HG03457 (cell line): ENCODE data around the gene PCP4L1.
"Not testable (repeated sequence)": the region's sequence is repeated elsewhere in the genome, so short reads cannot be mapped to it uniquely, and the experiment has no call there.

Experiments
- ATAC-seq: cut with Tn5 transposase; IDR thresholded peaks from one replicate; pipeline ENCODE4 v1.9.1; 2021; ENCODE audit warnings: moderate number of reproducible peaks; ENCODE audit not compliant: unreplicated experiment

Gene PCP4L1

GRCh38 chr1:161258439-161259344 lies at the start of gene PCP4L1:
PCP4L1 (plus strand) TSS chr1:161258745; CDS start chr1:161258975, 230 bp downstream.
- ATAC-seq: no peak

- ATAC-seq: no peak
Observed at GRCh38 chr1:161209790-161210409, 48.6 kb upstream of the PCP4L1 start.

DNA sequence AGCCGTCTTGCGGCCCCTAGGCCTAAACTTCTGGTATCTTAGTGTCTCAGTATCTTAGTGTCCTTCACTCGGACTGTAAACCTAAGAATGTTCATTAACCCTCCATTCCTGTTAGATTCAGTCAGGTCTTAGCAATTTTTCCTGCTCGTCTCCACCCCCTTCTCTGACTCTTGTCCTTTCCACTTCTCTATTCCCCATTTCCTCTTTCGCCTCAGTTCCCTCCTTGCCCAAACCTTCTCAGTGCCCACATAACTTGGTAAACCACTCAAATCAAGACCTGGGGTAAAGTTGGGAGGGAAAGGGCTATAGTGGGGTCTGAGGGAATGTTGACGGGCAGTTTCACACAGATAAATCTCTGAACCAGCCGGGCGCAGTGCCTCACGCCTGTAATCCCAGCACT lies 44.2 kb upstream of the PCP4L1 start:
- ATAC-seq: no peak

GRCh38 chr1:161215076-161215475 lies 43.5 kb upstream of the PCP4L1 start, which contains the start of gene FCER1G:
FCER1G (plus strand) TSS chr1:161215295; CDS start chr1:161215322, 27 bp downstream.
- ATAC-seq: no peak

DNA sequence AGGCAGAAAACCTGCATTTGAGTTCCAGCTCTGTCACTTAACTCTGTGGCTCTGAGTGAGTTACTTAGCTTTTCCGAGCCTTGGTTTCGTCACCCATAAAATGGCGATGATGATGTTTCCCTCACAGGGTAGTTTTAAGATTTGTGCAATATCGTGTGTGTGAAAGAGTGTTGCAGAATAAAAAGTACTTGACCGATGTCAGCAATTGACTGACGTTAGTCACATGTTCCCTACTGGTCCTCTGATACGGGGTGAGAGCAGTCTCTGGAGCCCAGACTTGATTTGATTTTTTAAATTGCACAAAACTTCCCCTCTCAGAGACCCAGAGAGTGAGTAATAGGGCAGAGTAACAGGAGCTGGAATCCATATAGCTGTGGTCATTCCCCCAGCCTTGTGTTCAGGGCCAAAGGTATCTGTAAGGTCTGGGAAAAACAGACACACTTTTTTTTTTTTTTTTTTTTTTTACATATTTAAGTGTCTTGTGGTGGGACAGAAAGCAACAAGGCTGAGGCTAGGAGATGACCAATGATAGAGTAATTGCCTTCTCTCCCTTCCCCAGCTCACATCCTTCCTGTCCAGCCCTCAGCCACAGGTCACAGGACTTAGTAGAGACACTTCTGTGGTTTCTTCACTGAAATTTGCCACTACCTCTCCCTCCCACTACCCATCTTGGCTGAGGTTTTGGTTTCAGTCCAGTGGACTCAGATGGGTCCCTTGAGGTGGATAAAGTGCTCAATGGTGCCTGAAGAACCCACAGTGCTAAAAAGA lies 41.4 kb upstream of the PCP4L1 start:
- ATAC-seq: peak; percentile 75

DNA sequence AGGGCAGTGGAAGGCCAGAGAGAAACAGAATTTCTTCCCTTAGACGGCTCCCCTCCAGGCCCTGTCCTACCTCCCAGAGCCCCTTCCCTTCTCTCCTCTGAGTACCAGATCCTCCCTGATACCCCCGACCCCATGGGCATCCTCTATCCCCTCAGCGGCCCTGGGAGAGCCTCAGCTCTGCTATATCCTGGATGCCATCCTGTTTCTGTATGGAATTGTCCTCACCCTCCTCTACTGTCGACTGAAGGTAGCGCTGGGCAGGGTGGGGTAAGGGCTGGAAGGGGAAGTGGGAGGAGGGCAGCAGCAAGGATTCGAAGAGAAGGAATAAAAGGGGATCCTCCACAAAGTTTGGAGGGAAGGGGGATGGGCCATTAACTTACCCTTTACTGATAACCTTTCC lies 40.7 kb upstream of the PCP4L1 start:
- ATAC-seq: no peak

- no peak for ATAC-seq
Observed at GRCh38 chr1:161218301-161219077, 40.1 kb upstream of the PCP4L1 start.

DNA sequence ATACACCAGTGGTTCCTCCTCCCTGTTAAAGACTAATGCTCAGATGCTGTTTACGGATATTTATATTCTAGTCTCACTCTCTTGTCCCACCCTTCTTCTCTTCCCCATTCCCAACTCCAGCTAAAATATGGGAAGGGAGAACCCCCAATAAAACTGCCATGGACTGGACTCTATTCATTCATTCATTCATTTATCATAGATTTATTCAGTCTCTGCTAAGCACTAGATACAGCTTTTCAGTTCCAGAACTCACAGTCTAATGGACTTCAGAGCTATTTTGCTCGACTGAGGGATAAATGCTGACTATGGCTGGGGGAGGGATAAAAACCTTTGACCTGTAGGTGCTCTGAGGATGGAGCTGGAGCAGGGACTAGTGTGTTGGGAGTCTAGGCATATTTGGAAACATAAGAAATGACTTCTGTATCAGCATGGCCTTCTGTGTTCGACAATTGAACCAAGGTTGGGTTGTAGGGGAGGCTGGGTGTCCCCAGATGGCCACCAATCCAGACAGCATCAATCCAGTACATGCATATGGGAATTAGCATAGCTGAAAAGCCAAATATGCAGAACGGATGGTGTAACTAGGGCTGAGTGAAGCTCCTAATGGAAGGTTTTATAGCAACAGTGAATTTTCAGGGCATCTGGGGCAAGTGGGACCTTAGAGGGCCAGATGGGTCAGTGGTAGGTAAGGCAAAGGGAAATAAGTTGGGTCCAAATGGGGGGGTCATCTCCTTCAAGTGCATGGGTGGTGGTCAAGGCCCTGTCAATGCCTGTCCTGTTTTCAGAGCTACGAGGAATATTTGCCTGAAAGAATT lies 39.3 kb upstream of the PCP4L1 start:
- no peak for ATAC-seq

- ATAC-seq: no peak
Observed at GRCh38 chr1:161220002-161220401, 38.5 kb upstream of the PCP4L1 start.

DNA sequence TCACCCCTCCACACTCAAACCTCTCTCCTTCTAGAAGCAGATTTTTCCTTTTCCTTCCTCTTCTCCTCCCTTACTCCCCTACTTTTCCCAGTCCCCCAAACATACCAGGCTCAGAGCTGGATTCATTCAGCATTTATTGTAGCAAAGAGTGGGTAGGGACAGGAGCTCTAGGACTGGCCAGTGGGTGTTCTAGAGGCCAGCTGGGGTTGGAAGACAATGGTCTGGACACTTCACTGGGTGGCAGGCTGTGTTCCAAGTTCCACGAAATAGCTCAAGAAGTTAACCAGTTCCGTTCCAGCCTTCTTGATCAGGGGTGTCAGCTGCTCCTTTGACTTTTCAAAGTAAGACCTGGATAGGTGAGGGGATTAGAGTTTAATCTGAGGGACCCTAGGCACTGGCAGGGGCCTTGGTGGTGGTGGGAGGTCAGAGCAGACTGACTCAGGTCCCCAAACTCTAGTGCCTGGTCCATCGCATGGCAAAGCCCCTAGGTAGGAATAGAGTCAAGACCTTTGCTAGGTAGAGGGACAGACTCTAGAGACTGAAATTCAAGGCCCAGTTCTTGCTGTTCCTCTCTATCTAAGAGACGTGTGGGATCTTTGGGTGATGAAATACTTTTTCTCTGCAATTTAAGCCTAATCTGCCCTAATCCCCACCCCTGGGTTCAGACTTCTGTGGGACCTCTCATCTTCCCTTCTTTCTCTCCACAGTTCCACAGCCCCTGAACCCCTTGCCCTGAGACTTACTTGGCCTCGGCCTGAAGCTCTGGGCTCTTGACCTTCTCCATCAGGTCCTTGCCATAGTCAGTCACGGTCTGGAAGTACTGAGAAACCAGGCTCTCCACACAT lies 36.1 kb upstream of the PCP4L1 start:
- no peak for ATAC-seq

GRCh38 chr1:161223805-161224694 lies 34.5 kb upstream of the PCP4L1 start:
- ATAC-seq: no peak

DNA sequence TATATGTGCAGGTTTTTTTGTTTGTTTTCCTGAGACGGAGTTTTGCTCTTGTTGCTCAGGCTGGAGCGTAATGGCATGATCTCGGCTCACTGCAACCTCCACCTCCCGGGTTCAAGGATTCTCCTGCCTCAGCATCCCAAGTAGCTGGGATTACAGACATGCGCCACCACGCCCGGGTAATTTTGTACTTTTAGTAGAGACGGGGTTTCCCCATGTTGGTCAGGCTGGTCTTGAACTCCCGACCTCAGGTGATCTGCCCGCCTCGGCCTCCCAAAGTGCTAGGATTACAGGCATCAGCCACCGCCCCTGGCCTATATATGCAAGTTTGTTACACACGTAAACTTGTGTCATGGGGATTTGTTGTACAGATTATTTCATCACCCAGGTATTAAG lies 33.9 kb upstream of the PCP4L1 start:
- not testable (repeated sequence) for ATAC-seq

GRCh38 chr1:161225178-161225533 lies 33.4 kb upstream of the PCP4L1 start:
- ATAC-seq: no peak

DNA sequence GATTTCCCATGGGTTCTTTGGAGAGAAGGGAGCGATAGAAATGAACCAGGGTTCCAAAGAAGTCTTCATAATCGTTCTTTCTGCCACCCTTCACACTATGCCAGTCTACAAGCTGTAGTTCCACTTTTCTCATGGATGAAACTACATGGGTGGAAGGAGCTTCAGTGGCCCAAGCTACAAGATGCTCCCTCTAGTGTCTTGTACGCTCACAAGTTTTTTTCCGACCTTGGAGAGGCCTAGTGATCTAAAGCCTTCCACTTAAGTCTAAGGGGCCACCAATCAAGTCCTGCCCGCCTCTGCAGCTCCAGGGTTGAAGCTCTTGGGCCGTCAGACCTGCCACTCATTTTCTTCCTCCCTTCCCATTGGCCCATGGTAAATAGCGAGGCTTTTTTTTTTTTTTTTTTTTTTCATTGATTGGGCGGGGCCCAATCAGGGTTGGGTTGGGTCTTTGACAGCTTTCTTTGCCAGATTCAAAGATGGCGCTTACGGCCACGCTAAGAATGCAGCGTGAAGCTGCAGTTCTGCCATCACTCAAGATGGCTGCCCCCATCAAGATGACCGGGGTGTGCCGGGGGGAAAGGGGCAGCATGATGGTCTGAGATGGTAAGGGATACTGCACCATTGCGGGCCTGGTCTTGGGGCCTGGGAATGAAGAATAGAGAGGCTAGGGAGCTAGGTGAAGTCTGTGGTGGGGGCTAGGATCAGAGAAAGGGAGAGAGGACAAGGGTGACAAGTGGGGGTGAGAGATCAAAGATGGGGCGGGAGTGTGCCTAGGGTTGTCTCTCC lies 32.8 kb upstream of the PCP4L1 start, which contains the start of gene TOMM40L:
Gene TOMM40L, plus strand, starts transcription at position 527 of the 786 bp plus-strand sequence. CDS start 430 bp downstream, outside the sequence.
- peak; percentile 86 for ATAC-seq

- no peak for ATAC-seq
Observed at GRCh38 chr1:161226320-161226711, 32.2 kb upstream of the PCP4L1 start.

GRCh38 chr1:161226759-161227158 lies 31.8 kb upstream of the PCP4L1 start:
- ATAC-seq: no peak
